PC-3 (cell line): ENCODE data around the gene PLXNA4.

ENCODE experiments used
- EZH2 ChIP-seq: fragments of 300-600 bp; sonication (generic); IDR thresholded peaks from one replicate; pipeline ENCODE4 v1.6.1; 2017; ENCODE audit warnings: antibody characterized with exemption, mild to moderate bottlenecking, low read length; ENCODE audit not compliant: unreplicated experiment
- TF ChIP-seq, protein P1 (sequence below): fragments of 300-600 bp; sonication (generic); conservative IDR thresholded peaks from 2 replicates; pipeline ENCODE4 v1.5.1; 2017; ENCODE audit warnings: antibody characterized with exemption, low read depth, mild to moderate bottlenecking, low read length

DNA sequence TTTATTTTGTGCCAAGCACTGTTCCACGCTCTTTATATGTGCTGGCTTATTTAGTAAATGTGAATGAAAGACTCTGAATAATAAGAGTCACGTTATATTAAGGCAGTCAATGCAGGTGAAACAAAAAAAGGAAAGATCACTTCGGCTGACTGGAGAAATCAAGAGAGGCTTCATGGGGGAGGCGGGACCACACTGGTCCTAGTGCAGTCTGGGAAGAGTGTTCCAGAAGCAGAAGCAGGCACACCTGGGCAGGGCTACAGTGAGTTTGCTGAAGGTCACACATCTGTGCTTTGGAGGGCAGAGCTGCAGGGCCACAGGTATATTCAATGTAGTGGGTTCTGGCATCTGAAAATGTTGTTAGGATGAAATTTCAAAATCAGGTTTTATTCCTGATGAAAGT lies 176.9 kb downstream of the PLXNA4 start:
- no peak for TF ChIP-seq EZH2
- TF ChIP-seq, protein P1, sequence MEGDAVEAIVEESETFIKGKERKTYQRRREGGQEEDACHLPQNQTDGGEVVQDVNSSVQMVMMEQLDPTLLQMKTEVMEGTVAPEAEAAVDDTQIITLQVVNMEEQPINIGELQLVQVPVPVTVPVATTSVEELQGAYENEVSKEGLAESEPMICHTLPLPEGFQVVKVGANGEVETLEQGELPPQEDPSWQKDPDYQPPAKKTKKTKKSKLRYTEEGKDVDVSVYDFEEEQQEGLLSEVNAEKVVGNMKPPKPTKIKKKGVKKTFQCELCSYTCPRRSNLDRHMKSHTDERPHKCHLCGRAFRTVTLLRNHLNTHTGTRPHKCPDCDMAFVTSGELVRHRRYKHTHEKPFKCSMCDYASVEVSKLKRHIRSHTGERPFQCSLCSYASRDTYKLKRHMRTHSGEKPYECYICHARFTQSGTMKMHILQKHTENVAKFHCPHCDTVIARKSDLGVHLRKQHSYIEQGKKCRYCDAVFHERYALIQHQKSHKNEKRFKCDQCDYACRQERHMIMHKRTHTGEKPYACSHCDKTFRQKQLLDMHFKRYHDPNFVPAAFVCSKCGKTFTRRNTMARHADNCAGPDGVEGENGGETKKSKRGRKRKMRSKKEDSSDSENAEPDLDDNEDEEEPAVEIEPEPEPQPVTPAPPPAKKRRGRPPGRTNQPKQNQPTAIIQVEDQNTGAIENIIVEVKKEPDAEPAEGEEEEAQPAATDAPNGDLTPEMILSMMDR = no peak
